Measurements from ENCODE around the gene ZNF30.
"Not testable (repeated sequence)": the region's sequence is repeated elsewhere in the genome, so short reads cannot be mapped to it uniquely, and the experiment has no call there.

ZNF30 gene

DNA sequence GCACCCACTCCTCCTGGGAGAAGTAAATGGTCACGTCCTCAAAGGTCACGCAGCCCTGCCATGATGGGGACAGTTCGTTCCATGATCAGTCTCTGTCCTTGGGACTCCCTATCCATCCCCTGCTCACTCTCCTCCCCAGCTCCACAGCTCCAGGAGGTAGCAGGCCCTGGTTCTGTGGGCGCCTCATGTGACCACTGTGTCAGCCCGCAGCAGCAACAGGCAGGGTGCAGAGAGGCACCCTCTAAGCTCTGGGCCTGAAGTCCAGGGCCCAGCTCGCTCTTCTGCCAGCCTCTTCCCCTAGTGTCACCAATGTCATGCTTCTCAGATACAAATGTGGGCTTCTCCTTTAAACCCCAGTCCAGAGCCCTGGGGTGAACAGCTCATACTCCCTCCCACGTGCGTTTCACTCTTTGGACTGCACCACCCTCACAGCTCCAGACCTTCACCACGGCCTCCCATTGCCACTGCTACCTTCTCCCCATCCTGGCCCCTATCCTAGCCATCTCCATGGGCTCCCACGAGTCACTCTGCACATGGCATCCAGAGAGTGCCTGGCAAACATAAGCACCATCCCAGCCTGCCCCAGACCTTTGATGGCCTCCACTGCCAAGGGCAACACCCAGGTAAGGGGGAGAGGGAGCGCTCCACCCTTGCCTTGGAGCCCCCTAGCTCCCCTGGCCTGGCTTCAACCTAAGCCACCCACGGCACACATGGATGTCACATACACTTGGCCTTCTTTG is 34.4 kb downstream of the ZNF30 start:
- no peak for DNase-seq

- no peak for DNase-seq
Measured at GRCh38 chr19:34961775-34962686, 35.3 kb downstream of the ZNF30 start.

GRCh38 chr19:34962687-34963572 is 36.2 kb downstream of the ZNF30 start:
- DNase-seq: no peak

DNA sequence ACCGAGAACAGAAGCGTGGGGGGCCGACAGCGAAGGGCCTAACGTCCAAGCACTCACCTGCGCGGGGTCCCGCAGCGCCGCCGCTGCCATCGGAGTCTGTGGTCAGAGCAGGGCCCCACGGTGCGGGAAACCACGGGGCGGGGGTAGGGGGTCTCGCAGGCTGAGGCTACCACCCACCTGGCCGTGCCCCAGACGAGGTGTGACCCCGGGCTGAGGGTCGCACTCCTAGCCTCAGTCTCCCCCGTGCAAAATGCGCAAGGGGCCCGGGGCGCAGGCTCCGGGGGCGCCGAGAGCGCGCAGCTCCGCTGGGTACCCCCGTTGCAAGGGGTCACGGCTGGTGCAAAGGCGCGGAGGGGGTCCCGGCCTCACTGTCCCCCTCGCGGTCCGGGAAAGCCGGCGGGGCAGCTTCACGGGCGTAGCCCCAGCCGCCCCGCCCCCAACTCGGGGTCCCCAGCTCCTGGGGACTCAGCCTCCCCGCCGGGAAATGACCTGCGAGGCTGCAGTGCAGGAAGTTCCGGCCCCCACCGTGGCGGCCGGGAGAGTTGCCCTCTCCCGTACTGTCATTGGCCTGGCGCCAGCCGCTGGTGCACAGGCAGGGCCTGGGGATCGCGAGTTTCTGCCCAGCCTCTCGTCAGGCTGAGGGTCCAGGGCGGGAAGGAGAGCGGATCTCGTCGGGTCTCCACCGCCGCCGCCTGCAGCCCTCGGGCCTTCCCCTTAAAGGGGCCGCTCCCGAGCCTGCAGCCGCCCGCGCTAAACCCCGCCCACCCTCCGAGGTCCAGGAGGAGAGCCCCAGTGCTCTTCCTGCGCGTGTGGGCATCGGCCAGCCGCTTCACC is 37.1 kb downstream of the ZNF30 start, which contains the start of gene ZNF792:
Gene ZNF792, minus strand, starts transcription at position 657 of the 834 bp plus-strand sequence. Its CDS starts 567 bp downstream, at position 90.
- DNase-seq: peak; percentile 66

- DNase-seq: no peak
Measured at GRCh38 chr19:34964598-34964997, 37.9 kb downstream of the ZNF30 start.

DNA sequence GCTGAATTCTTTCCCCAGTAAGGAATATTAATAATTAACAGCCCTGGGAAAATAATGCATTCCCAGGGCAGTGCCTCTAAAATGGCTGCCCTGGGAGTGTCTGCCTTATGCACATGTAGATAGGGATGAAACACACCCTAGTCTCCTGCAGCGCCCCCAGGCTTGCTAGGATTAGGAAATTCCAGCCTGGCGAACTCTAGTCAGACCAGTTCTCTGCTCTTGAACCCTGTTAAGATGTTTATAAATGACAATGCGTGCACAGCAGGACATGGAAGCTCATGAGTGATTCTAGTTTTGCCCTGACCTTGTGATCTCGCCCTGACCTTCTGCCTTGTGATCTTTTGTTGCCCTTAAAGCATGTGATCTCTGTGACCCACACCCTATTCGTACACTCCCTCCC is 38.8 kb downstream of the ZNF30 start:
- not testable (repeated sequence) for DNase-seq

- no peak for DNase-seq
Measured at GRCh38 chr19:34967551-34967950, 40.8 kb downstream of the ZNF30 start.

GRCh38 chr19:34969721-34970120 is 43.0 kb downstream of the ZNF30 start:
- DNase-seq: no peak

DNA sequence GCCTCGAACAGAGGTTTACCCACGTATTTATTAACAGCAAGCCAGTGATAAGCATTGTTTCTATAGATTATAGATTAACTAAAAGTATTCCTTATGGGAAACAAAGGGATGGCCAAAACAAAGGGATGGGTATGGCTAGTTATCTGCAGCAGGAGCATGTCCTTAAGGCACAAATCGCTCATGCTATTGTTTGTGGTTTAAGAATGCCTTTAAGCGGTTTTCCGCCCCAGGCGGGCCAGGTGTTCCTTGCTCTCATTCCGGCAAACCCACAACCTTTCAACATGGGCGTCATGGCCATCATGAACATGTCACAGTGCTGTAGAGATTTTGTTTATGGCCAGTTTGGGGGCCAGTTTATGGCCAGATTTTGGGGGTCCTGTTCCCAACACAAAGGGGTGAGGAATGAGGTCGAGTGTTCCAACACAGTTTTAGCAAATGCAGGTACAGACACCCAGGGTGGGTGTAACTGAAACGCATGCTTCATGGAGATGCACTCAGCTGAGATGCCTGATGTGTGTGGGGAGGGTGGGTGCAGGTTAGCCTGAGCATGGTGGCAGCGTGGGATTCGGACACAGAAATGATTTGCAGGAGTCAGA is 43.6 kb downstream of the ZNF30 start:
- DNase-seq: not testable (repeated sequence)

GRCh38 chr19:34972163-34972705 is 45.5 kb downstream of the ZNF30 start:
- no peak for DNase-seq

- DNase-seq: no peak
Measured at GRCh38 chr19:34974646-34975045, 47.9 kb downstream of the ZNF30 start.

- DNase-seq: no peak
Measured at GRCh38 chr19:34975056-34975455, 48.4 kb downstream of the ZNF30 start.

GRCh38 chr19:34976611-34977010 is 49.9 kb downstream of the ZNF30 start:
- DNase-seq: no peak

DNA sequence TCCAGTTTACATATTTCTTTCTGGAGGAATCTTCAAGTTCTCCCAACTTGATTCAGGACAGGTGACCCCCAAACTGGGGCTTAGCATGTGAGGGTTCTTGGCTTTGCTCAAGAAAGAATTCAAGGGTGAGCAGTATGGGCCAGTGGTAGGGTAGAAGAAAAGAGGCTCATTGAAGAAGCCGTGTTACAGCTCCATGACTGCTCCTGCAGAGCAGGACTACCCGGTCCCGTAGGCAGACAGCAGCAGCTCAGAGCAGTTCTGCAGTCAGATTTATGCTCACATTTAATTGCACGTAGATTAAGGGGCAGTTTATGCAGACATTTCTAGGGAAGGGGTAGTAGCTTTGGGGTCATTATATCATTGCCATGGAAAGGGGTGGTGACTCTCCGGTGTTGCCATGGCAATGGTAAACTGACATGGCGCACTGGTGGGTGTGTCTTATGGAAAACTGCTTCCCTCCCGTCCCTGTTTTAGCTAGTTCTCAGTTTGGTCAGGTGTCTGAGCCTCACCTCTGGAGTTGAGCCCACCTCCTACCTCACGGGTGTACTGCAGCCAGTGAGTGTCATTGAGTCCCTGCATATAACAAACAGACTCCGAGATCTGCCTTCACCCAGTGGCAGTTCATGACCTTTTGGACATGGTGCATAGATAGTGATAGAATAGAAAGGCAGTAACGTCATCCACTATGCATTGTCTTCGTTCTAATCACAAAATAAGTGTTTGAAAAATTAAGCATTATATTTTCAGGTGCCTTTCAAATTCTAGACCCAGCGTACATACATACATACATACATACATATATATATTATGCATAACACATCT is 53.3 kb downstream of the ZNF30 start:
- DNase-seq: no peak

DNA sequence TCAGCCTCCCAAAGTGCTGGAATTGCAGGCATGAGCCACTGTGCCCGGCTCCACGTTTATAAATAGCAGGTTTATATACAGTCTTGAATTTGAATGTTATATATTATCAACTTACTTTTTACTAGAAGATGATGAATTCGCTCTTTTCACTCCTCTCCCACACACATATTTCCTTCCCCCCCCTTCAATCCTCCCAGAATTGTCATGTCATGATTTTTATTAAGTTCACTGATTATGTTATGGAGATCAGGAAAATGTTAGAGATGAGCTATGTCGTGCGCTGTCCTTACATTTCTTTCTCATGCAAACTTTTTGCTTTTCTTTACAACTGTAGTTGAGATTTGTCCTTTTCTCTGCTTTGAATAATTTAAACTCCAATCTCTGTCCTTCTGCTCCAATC is 55.6 kb downstream of the ZNF30 start:
- DNase-seq: no peak

DNA sequence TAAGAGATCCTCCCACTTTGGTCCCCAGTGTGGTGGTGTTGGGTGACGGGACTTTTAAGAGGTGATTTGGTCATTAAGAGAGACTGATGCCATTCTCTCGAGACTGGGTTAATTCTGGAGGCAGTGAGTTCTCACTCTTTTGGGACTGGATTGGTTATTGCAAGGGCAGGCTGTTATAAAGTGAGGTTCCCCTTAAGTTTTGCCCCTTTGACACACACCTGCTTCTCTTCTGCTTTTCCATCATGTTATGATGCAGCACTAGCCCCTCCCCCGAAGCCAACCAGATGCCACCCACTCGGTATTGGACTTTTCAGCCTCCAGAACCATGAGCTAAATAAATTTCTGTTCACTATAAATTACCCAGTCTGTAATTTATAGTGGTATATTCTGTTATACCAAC is 57.1 kb downstream of the ZNF30 start:
- no peak for DNase-seq

GRCh38 chr19:34984287-34984686 is 57.6 kb downstream of the ZNF30 start:
- no peak for DNase-seq

GRCh38 chr19:34985249-34986022 is 58.7 kb downstream of the ZNF30 start:
- no peak for DNase-seq

- no peak for DNase-seq
Measured at GRCh38 chr19:34988119-34988518, 61.4 kb downstream of the ZNF30 start.

DNA sequence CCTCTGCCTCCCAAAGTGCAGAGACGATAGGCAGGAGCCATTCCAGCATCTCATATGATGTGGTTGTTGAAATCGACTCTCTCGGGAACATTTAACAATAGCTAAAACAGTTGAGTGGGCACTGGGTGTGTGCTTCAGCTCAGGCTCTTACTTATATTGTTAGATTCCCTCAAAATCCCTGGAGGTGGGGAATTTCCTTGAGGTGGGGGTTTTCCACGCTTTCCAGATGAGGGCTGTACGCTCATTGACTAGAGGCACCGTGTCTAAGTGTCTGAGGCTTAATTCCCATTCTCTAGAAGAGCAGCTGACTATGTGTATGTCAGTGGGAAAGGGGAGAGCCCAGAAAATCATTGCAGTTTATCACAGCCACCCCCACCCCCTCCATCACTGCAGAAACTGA is 62.6 kb downstream of the ZNF30 start:
- DNase-seq: no peak

Data from NCI-H1105 (cell line).